Activated CD8-positive, alpha-beta memory T cell treated with anti-CD3 and anti-CD28 coated beads, Interleukin-2, amount 50 U/mL, for 24 hours (primary cell): Measurements from ENCODE around the gene ZSWIM9.

Source experiments
- DNase-seq: peaks from one replicate; pipeline ENCODE4 v3.0.0-alpha.2; 2020; ENCODE audit errors: extremely low read depth

The ZSWIM9 gene

DNA sequence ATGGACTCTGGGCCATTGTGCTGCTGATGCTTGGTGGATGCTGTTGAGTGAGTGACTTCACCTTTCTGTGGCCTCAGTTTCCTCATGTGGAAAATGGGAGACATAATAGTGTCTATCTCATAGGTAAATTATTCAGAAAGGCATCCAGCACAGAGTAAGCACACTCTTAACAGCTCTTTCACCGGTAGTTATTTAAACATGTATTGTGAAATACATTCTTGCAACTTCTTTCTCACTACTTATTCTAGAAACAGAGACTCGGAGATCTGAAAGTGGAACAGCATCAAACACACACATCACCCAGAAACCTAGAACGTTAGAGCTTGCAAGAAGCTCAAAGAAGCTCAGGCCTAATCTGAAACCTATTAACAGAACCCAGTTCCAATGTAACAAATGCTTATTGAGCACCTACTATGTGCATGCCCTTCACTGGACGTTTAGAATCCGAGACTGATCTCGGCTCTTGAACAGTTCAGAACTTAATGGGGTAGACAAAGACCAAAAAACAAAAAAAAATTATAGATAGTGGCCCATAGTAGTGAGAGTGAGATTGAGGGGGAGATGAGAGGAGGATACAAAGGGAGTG lies 4.1 kb downstream of the ZSWIM9 start:
- no peak for DNase-seq

DNA sequence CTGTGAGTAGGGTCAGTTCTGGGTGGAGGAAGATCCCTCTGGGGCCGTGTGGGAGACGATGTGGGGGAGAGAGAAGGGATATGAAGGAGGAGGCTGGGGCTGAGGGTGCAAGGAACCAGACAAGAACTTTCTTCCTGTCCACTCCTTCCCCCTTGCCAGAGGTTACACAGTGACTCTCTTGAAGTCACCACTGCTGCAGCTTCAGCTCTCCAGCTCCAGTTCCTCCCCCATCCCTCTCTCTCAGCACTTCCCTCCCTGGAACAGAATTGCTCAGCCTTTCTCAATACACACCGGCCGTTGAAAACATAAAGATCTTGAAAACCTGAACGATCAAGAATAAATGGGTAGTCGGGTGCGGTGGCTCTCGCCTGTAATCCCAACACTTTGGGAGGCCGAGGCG lies 5.1 kb downstream of the ZSWIM9 start:
- no peak for DNase-seq

DNA sequence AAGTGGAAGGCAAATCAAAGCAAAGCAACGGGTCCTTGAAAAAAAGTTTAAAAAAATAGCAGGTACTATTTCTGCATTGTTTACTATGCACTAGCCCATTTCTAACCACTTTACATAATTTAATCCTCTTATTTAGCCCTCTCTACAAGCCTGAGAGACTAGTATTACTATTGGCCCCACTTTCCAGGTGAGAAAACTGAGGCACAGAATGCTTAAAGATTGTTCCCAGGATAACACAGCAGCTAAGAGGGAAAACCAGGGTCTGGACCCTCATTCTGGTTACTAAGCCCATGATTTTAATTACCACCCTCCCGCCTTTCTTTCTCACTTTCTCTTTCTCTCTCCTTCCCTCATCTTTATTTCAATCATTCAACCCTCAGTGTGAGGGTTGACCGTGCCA lies 5.7 kb downstream of the ZSWIM9 start:
- DNase-seq: no peak

DNA sequence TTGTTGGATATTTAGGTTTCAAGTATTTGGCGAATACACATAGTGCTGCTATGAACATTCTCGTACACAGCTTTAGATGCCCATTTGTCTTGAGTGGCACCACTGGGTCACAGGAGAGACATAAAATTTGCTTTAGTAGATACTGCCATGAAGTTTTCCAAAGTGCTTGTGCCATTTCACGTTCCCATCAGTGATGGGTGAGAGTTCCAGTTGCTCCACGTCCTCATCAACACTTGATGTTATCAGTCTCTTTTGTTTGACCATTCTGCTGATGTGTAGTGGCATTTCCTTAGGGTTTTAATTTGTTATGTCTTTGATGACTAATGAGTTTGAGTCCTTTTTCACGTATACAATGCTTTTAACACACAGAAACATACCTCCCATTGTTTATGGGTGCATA lies 11.0 kb downstream of the ZSWIM9 start:
- no peak for DNase-seq

DNA sequence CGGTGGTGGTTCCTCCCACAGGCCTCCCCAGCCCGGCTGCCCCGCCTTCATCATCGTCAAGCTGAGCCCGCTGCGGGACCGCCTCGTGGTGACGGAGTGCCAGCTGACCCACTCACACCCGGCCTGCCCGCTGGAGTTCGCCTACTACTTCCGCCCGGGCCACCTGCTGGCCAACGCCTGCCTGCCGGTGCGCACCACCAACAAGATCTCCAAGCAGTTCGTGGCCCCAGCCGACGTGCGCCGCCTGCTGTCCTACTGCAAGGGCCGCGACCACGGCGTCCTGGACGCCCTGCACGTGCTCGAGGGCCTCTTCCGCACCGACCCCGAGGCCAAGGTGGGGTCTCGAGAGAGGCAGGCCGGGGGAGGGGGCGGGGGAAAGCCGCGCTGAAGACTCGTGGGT lies 12.0 kb downstream of the ZSWIM9 start:
- DNase-seq: no peak

DNA sequence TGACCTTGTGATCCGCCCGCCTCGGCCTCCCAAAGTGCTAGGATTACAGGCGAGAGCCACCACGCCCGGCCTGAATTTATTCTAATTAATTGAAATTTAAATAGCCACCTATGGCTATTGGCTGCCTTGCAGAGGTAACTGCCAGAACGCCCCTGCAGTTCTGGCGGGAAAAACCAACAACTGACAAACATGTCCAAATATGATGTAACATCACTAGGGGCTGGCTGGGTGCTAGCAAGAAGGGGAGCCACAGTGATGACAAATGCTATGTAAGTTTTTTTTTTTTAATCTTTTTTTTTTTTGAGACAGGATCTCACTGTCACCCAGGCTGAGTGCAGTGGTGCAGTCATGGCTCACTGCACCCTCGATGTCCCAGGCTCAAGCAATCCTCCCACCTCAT lies 12.9 kb downstream of the ZSWIM9 start:
- DNase-seq: no peak

DNA sequence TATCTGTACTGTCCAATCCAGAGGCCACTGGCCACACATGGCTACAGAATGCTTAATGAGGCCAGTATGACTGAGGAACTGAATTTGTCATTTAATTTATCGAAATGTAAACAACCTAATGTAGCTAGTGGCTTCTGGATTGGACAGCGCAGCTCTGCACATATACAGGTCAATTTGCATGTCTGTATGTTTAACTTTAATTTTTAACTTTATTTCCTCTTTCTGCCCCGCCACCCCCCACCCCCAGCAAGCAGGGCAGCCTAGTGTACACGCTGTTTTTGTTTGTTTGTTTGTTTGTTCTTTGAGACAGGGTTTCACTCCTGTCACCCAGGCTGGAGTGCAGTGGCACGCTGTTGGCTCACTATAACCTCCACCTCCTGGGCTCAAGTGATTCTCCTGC lies 15.5 kb downstream of the ZSWIM9 start:
- no peak for DNase-seq

DNA sequence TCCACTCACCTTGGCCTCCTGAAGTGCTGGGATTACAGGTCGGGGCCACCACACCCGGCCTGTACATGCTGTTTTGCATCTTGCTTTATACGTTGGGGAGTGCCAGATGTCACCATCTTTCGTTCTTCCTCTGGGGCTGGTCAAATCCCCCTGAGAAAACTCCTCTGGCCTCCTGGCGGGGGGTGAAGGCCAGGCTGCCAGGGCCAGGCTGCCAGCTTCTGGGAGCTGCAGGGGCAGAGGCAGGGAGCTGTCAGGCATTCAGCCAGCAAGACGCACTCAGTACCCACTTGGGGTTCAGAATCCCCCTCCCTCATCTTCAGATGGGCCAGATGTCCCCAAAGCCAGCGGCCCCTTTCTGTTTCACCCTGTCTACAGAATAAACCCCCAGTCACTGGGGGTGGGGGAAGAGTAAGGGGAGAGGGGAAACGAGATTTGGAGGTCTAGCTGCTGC lies 16.1 kb downstream of the ZSWIM9 start:
- DNase-seq: no peak

DNA sequence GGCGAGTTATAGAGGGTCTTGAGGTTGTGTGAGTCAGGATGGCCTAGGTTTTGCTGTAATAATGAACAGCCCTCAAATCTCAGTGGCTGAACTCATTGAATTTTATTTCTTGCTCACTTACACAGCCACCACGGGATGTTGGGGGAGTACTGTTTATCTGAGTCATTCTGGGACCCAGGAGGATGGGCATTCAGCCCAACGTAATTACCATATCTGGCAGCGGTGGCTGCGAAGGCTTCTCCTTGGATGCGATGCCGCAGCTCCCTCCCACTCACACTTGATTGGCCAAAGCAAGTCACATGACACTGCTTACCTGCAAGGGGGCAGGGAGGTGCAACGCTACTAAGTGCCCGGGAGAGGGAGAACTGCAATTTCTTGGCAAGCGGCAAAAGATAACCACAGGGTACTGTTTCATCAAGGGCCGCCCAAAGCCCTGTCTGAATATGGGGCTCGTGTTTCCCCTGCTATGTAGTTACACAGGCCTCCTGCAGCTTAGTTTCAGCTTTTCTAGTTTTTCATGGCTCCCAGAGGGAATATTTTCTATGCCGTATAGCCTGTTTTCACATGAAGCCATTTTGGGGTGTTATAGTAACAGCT lies 19.9 kb downstream of the ZSWIM9 start:
- DNase-seq: no peak

DNA sequence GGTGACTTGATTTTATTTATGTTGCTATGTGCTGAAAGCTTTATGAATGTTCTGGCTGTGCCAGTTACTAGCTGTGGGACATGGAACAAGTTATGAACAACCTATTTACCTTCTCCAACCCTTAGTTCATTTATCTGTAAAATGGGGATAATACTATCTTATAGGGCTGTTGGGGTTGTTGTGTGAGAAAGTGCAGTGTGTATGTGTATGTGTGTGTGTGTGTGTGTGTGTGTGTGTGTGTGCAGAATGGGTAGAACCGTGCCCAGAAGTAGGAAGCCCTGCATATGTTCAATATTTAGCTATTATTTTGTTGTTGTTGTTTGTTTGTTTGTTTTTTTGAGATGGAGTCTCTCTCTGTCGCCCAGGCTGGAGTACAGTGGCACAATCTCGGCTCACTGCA lies 20.4 kb downstream of the ZSWIM9 start:
- DNase-seq: no peak

DNA sequence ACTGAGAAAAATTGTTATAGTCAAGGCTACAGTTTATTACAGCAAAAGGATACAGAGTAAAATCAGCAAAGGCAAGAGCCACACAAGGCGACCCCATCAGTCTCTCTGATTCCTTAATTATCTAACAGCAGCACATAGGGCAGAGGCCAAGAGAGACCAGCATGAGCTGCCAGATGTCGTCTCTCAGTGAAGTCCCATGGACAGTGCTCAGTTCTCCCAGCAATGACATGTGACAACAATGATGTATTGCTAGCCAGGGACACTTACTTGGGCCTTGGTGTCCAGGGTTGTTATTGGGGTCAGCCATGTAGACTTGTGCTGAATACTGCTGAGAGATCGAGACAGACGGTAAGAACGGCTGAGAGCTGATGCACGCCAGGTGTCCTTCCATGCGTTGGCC lies 22.3 kb downstream of the ZSWIM9 start:
- no peak for DNase-seq

DNA sequence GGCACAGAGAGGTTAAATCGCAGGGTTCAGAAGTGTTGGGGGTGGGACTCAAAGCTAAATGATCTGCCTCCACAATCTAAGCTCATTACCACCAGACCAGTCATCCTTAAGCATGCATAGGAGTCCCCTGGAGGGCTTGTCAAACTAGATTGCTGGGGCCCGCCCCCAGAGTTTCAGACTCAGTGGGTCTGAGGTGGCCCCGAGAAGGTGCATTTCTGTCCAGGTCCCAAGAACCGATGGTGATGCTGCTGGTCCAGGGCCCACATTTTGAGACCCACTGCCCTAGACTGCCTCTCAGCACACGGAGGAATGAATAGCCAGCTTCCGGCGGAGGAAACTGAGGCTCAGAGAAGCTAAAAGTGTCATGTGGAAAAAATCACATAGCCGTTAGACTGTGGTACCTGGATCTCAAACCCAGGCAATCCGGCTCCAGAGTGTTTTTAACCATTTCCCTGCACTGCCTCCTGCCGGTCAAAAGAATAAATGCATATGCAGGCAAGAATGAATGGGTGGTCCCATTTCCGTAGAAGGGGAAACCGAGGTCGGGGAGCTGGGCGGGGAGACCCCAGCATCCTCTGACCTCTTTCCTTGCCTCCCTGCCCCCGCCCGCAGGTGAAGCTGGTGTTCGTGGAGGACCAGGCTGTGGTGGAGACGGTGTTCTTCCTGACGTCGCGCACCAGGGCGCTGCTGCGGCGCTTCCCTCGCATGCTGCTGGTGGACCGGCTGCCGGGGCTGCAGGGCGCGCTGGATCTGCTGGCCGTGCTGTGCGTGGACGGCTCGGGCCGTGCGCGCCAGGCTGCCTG lies 23.8 kb downstream of the ZSWIM9 start:
- no peak for DNase-seq

DNA sequence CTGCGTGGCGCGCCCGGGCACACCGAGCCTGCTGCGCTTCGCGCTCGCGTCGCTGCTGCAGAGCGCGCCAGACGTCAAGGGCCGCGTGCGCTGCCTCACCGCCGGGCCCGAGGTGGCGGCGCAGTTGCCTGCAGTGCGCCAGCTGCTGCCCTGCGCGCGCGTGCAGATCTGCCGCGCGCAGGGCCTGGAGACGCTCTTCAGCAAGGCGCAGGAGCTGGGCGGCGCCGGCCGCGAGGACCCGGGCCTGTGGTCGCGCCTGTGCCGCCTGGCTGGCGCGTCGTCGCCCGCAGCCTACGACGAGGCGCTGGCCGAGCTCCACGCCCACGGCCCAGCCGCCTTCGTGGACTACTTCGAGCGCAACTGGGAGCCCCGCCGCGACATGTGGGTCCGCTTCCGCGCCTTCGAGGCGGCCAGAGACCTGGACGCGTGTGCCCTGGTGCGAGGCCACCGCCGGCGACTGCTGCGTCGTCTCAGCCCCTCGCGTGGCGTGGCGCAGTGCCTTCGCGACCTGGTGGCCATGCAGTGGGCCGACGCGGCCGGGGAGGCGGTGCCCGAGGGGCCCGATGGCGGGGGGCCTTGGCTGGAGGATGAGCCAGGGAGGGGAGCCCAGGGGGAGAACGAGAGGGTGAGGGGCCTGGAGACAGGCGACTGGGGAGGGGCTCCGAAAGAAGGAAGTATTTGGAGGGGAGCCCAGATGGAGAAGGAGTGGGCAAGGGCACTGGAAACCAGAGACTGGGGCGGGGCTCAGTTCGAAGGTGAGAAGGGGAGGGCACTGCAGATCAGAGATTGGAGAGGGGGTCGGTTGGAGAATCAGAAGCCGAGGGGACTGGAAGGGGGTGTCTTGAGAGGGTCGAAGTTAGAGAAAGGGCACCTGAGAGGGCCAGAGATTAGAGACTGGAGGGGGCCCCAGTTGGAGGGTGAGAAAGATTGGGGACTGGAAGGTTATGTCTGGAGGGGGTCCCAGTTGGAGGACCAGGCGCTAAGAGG lies 24.7 kb downstream of the ZSWIM9 start:
- DNase-seq: no peak

DNA sequence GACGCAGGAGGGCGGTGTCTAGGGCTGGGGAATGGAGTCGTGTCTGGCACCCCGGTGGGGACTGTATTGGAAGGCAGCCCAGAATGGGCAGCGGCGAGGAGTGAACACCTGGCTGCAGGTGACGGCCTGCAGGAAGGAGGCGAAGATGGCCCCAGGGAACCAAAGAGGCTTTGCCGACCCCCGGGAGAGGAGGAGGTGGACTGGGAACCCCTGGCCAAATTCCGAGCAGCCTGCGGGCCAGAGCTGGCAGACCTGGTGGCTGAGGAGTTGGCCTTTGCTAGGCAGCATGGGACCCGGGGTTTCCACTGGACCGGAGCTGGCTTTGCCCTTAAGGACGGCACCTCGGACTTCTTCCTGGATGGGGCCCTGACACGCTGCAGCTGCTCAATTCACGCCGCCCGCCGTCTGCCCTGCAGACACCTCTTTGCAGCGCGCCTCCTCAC lies 25.9 kb downstream of the ZSWIM9 start:
- DNase-seq: no peak

DNA sequence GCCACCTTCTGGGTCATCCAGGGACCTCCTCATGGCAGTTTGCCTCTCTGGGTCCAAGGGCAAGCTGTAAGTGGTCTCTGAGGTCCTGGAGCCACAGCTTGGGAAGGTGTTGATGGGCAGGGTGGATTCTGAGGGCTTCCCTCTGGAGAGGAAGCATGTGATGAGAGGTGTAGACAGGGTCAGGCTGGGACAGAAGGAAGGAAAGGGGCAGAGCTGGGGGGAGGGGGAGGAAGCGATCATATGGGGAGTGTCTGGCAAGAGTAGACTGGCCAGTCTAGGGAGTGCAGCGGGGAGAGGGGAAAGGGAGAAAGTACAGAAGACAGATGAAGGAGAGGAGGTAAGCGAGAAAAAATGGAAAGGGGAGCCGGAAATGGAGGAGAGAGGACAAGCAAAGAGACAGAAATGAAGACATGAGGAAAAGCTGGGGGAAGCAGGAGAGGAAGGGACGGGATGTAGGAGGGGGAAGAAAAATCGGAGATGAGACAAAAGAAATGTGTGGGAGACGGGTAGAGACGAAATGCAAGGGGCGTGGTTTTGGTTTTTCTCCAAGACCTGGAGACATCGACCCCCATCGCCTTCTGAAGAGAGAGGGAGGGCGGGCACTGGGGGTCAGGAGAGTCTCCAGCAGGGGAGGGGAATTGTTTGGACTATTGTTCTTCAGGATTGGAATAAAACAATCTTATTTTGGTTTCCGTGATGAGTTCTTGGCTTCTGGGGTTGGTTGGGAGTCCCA lies 26.6 kb downstream of the ZSWIM9 start:
- DNase-seq: no peak

DNA sequence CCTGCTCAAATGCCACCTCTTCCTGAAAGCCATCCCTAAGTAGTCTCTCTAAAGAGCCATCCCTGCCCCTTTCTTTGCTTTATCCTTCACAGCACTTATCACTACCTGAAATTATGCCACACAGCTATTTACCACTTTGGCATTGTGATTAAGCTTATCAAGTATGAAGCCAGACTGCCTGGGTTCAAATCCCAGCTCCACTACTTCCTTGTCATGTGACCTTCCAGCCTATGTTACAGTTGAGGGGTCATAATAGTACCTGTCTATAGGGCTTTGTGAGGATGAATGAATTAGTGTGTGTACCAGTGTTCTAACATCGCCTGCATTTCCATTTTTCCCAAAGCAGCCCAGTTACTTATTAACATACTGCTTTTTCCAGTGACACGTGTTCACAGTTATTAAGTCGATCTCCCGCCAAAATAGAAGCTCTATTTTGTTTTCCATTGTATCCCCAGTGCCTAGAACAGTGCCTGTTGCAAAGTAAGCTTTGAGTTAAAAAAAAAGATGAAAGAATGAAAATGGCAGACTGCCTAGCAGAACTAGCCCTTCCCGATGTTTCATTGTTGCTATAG lies 32.8 kb downstream of the ZSWIM9 start:
- no peak for DNase-seq

DNA sequence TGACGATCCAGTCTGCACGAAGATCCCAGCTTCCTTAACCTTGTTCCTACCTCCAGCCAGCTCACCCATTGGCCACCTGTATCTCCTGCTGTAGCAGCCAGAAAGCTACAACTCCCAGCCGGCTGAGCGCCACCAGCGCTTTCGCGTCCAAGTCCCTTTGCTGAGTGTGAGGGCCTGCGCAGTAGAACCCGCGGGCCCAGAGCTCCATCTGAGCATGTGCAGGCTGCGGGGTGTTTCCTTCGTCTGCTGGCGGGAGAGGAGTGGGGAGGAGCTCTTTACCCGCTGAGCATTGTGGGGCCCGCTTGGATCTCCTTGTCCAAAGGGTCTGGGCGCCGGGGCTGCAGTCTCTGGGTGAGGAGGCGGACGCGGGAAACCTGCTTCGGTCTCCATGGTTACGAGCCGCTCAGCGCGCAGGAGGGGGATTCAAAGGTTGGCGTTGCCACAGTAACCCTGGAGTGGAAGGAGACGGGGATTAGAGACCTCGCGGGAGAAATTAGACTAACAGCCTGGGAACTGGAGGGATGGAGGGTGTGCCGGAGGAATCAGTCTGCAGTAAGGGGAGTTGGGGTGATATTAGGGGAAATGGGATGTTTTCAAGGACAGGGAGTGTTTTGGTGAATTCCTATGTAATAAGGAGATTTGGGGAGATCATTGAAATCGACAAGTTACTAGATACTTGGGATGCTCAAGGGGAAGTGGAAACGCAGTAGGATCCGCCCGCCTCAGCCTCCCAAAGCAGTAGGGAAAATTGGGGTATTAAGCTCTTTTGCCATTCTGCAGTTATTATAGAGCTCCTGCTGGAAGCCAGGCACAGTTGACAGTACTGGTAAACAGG lies 33.5 kb downstream of the ZSWIM9 start:
- peak; percentile 86 for DNase-seq

DNA sequence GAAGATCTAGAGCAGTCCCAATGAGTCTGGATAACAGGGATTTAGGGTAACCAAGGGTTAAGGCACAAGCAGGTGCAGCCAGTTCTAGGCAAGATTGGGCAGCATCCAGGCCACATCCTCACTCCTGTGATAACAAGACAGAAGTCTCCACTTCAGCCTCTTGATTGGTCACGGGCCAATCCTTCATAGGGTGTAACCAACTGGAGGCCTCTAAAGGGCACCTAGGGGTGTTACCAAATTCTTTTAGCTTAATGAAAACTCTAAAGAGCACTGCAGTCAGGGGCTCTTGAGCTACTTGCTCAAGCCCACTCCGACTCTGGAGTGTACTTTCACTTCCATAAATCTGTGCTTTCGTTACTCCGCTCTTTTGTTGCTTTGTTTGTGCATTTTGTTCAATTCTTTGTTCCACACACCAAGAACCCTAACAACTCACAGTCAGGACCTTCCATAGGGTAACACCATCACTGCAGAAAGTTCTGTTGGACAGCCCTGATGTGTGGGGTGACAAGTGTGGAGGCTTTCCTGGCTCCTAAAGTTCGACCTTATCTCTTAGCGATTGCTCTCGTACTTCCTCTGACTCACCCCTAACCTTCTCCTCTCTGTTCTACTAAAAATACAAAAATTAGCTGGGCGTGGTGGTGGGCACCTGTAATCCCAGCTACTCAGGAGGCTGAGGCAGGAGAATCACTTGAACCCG lies 36.1 kb downstream of the ZSWIM9 start:
- DNase-seq: no peak

DNA sequence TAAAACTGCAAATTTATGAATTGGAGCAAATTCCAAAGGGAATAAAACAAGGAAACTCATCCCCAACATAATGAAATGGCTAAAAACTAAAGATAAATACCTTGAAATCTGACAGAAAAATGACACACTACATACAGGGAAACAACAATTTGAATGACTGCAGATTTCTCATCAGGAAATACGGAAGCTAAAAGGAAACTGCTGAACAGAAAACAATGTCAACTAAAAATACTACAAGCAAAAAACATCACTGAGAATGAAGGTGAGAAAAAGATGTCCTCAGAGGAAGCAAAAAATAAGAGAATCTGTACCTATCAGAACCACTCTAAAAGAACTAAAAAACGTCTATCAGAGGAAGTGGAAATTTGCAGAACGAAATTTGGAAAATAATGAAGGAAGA lies 39.5 kb downstream of the ZSWIM9 start:
- DNase-seq: no peak
